HG03139 (cell line): ENCODE measurements around the gene FKRP.

Source experiments
- ATAC-seq: cut with Tn5 transposase; IDR thresholded peaks from one replicate; pipeline ENCODE4 v1.9.1; 2021; ENCODE audit not compliant: unreplicated experiment

FKRP gene

GRCh38 chr19:46731584-46731983 is 14.3 kb upstream of the FKRP start:
- ATAC-seq: no peak

DNA sequence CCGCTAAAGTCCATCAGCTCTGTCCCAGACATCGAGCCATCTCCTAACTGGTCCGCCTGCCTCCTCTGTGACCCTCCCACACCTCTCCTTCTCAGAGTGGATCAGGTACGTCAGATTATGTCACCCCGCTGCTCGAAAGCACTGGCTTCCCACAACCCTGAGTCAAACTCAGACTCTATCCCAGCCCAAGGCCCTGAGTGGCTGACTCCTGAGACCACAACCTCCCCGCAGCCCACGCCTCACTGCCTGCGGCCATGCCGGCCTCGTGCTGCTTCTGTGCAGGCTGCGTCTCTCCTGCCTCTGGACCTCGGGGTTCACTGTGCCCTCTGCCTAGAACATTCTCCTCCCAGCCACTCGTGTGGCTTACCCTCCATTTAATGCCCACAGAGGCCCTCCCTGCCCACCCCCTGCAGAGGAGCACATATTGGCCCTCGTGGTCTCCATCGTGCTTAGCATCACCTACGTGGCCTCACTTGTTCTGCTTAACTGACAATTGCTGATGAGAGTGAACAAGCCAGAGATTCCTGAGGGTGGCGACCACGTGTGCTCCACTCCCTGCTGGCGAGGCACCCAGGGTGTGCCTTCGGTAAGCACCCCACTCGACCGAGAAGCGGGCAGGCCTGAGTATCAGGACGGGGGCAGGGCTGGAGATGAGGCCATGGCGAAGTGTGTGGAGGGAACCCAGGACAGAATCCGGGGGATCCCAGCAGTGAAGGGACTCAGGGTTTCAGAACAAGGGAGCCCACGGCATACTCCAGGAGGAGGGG is 13.5 kb upstream of the FKRP start:
- ATAC-seq: no peak

DNA sequence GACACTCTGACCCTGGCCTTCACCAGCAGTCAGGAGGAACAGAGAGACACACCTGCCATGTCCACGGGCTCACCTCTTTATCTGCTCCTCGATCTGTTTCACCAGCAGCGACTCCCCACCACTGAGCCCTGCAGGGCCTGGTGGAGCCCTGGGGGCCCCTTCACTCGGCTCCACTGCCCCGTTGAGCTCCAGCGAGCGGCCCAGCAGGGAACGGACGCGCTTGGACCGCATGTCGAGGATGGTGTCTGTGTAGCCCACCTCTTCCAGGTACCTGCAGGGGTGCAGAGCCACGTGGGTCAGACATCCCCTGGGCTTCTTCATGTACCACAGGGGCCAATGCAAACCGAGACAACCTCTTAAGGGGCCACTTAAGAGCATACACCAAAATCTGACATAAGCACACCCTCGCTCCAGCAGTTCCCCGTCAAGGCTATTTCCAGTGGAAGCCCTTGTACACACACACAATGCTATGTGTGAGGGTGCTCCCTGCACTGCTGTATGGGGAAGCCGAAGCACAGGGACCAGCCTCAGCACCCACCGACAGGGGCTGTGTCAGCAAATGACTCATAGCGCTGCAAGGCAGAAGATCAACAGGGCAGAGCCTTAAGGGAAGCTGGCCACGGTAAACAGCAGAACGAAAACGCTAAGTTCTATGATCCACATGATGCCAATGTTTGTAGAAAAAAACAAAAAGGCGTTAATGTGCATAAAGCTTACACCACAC is 12.7 kb upstream of the FKRP start:
- ATAC-seq: no peak

GRCh38 chr19:46733690-46734292 is 12.1 kb upstream of the FKRP start:
- ATAC-seq: no peak

GRCh38 chr19:46736531-46737297 is 9.1 kb upstream of the FKRP start:
- no peak for ATAC-seq

GRCh38 chr19:46737298-46737654 is 8.6 kb upstream of the FKRP start:
- ATAC-seq: no peak

GRCh38 chr19:46737761-46738171 is 8.1 kb upstream of the FKRP start:
- ATAC-seq: no peak

DNA sequence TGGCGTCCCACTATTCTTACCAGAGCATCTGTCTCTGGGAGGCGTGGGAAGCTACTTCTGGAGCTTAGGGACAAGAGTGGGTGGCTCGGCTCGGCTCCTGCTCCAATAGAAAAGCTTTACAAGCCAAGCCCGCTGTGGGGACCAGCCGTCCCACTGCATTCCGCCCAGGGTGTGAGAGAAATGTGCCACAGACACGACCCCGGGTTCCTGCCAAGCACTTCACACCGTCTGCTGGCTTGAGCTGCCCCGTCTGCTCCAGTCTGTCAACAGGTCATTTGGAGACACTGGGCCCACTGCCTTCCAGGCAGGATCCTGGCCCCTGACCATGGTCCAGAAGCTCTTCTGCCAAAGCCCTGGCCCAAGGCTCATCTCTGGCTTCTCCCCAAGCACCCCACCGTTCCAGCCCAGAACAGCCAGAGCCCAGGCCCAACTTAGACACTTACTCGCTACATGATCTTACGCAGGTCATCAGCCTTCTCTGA is 6.5 kb upstream of the FKRP start:
- no peak for ATAC-seq

- no peak for ATAC-seq
Observed at GRCh38 chr19:46741447-46741846, 4.4 kb upstream of the FKRP start.

DNA sequence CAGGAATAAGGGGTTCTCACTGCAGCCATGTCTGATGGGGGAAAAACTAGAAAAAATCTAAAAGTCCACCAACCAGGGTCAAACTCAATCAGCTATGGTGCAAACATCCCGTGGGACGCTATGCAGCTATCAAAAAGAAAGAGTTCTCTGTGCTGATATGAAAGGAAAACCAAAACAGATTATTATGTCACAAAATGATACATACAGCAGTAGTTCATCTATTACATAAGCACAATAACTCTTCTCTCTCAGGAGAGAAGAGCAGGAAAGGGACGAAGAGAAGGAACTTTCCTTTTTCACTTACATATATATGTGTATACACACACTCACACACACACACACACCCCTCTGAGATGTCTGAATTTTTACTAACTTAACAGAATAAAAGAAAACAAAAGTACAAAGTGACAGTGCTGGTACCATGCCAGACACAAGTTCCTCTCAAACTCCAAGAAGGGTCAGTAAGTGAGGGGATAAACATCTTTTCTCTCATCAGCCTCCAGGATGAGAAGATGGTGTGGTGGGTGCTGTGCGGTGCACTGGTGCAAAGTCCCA is 2.9 kb upstream of the FKRP start:
- no peak for ATAC-seq

DNA sequence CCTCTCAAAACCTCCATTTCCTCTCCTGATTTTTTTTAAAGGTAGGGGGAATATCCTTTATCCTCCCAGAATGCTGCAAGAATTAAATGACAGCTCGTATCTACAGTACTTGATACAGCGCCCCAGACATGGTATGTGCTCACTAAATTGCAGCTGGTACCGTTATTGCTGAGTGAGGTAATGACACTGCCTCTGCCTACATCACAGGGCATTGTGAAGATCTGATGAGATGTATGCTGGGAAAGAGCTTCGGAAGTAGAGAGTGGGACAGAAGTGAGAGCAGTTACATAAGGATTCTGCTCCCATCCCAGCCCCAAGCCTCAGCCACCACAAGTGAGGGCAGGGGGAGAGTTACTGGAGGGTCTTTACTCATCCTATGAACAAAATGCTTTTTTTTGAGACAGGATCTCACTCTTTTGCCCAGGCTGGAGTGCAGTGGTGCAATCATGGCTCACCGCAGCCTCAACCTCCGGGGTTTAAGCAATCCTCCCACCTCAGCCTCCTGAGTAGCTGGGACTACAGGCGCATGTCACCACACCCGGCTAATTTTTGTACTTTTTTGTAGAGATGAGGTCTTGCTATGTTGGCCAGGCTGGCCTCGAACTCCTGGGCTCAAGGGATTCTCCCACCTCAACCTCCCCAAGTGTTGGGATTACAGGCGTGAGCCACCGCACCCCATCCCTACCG is 1.7 kb upstream of the FKRP start:
- no peak for ATAC-seq

GRCh38 chr19:46745030-46745429 is 827 bp upstream of the FKRP start:
- no peak for ATAC-seq

DNA sequence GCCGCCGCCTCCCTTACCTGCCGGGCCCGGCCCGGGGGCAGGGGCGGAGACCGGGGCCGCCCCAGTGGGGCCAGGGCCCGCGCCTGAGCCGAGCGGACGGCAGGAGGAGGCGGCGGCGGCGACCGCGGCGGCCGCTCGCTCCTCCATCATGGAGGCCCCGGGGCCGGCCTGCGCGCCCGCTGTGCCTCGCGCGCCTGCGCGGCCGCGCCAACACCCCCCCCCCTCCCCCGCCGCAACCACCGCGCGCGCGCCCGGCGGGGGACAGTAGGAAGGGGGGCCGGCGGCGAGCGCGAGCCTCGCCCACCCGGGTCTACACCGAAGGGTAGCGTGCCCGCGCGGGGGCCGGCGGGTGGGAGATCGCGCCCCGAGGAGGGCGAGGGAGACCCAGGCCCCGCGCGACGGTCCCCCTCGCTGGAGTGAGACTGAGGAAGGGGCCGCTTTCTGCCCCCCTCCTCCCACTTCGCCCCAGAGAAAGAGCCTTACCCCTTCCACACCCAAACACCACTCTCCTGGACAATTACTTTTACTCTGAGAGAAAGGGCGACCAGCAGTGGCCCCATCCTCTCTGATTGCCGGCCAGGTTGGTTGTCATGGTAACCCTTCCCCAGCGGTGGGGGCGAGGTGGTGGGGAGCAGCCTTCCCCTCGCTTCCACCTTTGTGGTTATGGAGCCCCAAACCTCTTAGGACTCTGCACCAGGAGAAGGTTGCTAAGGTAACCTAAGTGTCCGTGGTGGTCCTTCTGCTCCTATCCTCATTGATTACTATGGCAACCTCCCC is 612 bp downstream of the FKRP start, which contains the start of gene STRN4:
STRN4 (minus strand) TSS at position 170 of the 777 bp plus-strand sequence; CDS start at position 150, 20 bp downstream.
- peak; percentile 47 for ATAC-seq

GRCh38 chr19:46748325-46749109 is 2.7 kb downstream of the FKRP start:
- no peak for ATAC-seq

GRCh38 chr19:46753420-46754155 is 7.7 kb downstream of the FKRP start:
- ATAC-seq: no peak

DNA sequence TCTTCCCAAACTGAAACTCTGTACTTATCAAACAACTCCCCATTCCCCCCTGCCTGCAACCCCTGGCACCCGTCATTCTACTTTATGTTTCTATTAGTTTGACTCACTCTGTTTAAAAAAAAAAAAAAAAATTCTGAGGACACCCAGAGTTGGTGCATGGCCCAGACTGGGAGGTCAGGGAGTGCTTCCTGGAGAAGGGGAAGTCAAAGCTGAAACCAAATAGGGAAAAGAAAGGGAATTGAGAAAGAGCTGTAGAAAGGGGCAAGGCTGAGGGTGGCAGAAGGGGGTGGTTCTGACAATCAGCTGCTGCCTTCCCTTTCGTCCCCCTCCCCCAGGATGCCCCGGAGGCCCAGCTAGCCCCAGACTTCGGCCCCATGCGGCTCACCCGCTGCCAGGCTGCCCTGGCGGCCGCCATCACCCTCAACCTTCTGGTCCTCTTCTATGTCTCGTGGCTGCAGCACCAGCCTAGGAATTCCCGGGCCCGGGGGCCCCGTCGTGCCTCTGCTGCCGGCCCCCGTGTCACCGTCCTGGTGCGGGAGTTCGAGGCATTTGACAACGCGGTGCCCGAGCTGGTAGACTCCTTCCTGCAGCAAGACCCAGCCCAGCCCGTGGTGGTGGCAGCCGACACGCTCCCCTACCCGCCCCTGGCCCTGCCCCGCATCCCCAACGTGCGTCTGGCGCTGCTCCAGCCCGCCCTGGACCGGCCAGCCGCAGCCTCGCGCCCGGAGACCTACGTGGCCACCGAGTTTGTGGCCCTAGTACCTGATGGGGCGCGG is 9.4 kb downstream of the FKRP start:
- ATAC-seq: no peak

DNA sequence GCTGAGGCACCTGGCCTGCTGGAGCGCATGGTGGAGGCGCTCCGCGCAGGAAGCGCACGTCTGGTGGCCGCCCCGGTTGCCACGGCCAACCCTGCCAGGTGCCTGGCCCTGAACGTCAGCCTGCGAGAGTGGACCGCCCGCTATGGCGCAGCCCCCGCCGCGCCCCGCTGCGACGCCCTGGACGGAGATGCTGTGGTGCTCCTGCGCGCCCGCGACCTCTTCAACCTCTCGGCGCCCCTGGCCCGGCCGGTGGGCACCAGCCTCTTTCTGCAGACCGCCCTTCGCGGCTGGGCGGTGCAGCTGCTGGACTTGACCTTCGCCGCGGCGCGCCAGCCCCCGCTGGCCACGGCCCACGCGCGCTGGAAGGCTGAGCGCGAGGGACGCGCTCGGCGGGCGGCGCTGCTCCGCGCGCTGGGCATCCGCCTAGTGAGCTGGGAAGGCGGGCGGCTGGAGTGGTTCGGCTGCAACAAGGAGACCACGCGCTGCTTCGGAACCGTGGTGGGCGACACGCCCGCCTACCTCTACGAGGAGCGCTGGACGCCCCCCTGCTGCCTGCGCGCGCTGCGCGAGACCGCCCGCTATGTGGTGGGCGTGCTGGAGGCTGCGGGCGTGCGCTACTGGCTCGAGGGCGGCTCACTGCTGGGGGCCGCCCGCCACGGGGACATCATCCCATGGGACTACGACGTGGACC is 10.1 kb downstream of the FKRP start:
- ATAC-seq: no peak
